OCI-LY1 (cell line): ENCODE results near the gene JMJD1C.

Source experiments
- EZH2 ChIP-seq: fragments of 200-600 bp; sonication (generic), shearing (Covaris generic); IDR thresholded peaks from 2 replicates; pipeline ENCODE4 v1.8.0; 2017; ENCODE audit warnings: borderline replicate concordance, mixed run types, mild to moderate bottlenecking, antibody characterized with exemption, low read length, moderate library complexity, mixed read lengths
- TF ChIP-seq, protein P1 (sequence below): fragments of 200-600 bp; sonication (generic), shearing (Covaris generic); IDR thresholded peaks from 2 replicates; pipeline ENCODE4 v1.5.1; 2017; ENCODE audit warnings: mild to moderate bottlenecking, antibody characterized with exemption, low read length, moderate library complexity, mixed read lengths

GRCh38 chr10:63132651-63133055, 333.1 kb downstream of the JMJD1C start:
- TF ChIP-seq, protein P1, sequence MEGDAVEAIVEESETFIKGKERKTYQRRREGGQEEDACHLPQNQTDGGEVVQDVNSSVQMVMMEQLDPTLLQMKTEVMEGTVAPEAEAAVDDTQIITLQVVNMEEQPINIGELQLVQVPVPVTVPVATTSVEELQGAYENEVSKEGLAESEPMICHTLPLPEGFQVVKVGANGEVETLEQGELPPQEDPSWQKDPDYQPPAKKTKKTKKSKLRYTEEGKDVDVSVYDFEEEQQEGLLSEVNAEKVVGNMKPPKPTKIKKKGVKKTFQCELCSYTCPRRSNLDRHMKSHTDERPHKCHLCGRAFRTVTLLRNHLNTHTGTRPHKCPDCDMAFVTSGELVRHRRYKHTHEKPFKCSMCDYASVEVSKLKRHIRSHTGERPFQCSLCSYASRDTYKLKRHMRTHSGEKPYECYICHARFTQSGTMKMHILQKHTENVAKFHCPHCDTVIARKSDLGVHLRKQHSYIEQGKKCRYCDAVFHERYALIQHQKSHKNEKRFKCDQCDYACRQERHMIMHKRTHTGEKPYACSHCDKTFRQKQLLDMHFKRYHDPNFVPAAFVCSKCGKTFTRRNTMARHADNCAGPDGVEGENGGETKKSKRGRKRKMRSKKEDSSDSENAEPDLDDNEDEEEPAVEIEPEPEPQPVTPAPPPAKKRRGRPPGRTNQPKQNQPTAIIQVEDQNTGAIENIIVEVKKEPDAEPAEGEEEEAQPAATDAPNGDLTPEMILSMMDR: peak; percentile 29; the same call in 1 of the 2 replicates
- TF ChIP-seq EZH2: no peak
